Epithelial cell of proximal tubule (primary cell): Measurements from ENCODE around the gene MYH10. TPM values are rescaled to one million over a fixed set of nuclear protein-coding genes. Genes with fewer than 3 reads are reported as not detected.
A peak's percentile ranks its signal among the peaks of the same experiment; 100 is the strongest.
"Not testable (repeated sequence)": the region's sequence is repeated elsewhere in the genome, so short reads cannot be mapped to it uniquely, and the experiment has no call there.

ENCODE experiments used
- DNase-seq: peaks from one replicate; pipeline ENCODE4 v3.0.0-alpha.2; 2011; ENCODE audit warnings: low read depth
- H3K4me3 ChIP-seq: 2 replicates; pipeline ENCODE4 v1.5.1; 2011; ENCODE audit warnings: low read depth, mild to moderate bottlenecking, low read length
- CTCF ChIP-seq: conservative IDR thresholded peaks from 2 replicates; pipeline ENCODE4 v1.5.1; 2012; ENCODE audit warnings: low read depth, mild to moderate bottlenecking, low read length
- total RNA-seq: library from RNA; depleted of rRNA; stranded (reverse); fragments of >200 nt; gene quantifications from 2 replicates; pipeline ENCODE4 v1.2.3, GENCODE V29; 2015

MYH10 gene
- total RNA-seq, 1 donor from 2014 or later = 71.1 TPM

DNA sequence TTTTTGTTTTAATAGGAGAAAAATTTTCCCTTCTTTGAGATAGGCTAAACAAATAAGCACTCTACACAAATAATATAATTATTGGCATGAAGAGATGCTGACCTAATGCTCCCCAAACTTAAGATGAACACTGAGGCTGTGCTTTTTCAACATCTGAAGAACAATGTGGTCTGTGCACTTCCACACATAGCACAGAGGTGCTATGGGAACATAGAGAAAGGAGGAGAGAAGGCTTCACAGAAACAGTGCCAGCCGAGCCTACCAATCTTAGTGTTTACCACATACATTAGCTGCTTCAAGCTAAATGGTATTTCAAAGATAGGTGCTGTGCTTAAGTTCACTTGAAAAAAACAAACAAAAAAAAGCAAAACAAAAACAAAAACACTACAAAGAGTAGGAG is 72.4 kb downstream of the MYH10 start:
- H3K4me3 ChIP-seq = no peak overlapping the region
- TF ChIP-seq CTCF = no peak
- DNase-seq = no peak

GRCh38 chr17:8557176-8557806 is 73.2 kb downstream of the MYH10 start:
- TF ChIP-seq CTCF = no peak
- no peak overlapping the region for H3K4me3 ChIP-seq
- DNase-seq = no peak

DNA sequence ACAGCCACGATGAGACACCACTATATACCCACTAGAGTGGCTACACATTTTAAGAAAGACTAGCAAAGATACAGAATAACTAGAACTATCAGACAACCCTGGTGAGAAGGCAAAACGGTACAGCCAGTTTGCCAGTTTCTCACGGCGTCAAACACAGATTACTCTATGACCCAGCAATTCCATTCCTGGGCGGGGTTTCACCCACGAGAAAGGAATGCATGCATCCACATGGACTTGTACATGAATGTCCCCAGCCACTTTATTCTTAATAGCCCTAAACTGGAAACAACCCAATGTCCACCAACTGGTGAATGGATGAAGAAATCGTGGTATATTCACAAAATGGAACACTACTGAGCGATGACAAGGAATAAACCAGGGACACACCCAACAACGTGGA is 74.5 kb downstream of the MYH10 start:
- no peak overlapping the region for H3K4me3 ChIP-seq
- TF ChIP-seq CTCF = no peak
- DNase-seq = no peak

DNA sequence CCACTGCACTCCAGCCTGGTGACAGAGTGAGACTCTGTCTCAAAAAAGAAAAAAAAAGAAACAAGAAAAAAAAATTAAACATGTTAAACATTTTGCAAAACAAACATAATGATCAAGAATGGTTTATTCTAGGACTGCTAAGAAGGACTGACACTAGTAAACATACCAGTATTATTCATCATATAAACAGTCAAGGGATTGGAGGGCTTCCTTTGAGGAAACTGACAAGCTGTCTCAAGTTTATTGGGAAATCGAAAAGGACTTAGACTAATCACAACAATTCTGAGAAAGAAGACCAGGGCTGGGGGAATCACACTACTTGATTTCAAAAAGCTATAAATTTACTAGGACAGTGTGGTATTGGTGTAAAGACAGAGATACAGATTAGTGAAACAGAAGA is 75.5 kb downstream of the MYH10 start:
- TF ChIP-seq CTCF = no peak
- no peak for DNase-seq

DNA sequence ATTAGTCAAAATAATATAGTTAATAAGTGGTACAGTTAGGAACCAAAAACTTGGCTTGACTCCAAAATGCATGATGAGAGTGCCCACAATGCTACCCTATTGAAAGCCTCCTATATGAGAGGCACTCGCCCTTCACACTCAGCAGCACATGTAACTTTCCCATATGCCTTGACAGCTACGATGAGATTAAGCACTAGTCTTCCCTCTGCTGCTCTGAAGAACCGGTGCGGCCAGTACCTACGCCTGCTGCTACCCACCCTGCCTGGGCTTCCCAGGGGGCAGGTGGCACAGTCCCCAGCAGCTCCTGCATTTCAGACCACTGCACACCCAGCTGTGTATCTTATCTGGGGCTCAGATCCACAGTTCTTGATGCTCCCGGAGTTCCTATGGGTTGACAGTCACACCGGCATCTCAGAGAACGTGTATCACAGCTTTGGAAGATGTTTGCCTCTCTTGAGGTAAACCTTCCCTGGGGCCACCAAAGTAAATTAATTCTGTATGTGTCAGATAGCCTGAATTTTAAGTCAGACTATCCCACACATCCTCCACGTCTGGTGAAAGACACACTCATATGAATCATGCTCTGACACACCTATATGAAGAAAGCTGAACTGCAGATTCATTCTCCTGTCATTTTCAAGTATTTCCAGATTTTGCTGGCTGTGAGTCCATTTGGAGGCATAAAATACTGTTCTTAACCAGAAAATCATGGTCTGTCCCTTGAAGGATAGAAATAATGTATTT is 77.8 kb downstream of the MYH10 start:
- no peak overlapping the region for H3K4me3 ChIP-seq
- TF ChIP-seq CTCF = no peak
- DNase-seq = no peak

More for the DNA sequence above, 75.5 kb downstream of the MYH10 start:
- H3K4me3 ChIP-seq = no peak overlapping the region

GRCh38 chr17:8542599-8543502 is 87.7 kb downstream of the MYH10 start:
- H3K4me3 ChIP-seq = no peak overlapping the region
- no peak for TF ChIP-seq CTCF
- peak; percentile 78 for DNase-seq

DNA sequence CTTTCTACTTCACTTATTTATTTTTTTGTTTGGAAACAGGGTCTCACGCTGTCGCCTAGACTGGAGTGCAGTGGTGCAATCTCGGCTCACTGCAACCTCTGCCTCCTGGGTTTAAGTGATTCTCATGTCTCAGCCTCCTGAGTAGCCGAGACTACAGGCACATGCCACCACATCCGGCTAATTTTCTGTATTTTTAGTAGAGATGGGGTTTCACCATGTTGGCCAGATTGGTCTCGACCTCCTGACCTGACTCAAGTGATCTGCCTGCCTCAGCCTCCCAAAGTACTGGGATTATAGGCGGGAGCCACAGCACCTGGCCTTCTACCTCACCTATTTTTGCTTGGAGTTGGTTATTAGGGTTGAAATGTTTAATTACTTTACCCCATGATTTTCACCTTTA is 90.5 kb downstream of the MYH10 start:
- DNase-seq, H3K4me3 ChIP-seq: not testable (repeated sequence)
